CD1c-positive myeloid dendritic cell (primary cell): ENCODE results near the gene TRMO.
A peak's percentile ranks its signal among the peaks of the same experiment; 100 is the strongest.

Source experiments
- DNase-seq: peaks from one replicate; pipeline ENCODE4 v3.0.0-alpha.2; 2016; ENCODE audit errors: extremely low spot score

The TRMO gene

GRCh38 chr9:97938081-97938644 is 15.9 kb upstream of the TRMO start, which contains the start of gene HEMGN:
HEMGN (minus strand) TSS chr9:97938172; CDS start chr9:97938136, 36 bp downstream.
- no peak for DNase-seq

GRCh38 chr9:97936998-97937397 is 14.7 kb upstream of the TRMO start:
- DNase-seq = no peak

- no peak for DNase-seq
Observed at GRCh38 chr9:97935276-97935675, 13.0 kb upstream of the TRMO start.

GRCh38 chr9:97934321-97935115 is 12.2 kb upstream of the TRMO start:
- DNase-seq = no peak

- no peak for DNase-seq
Observed at GRCh38 chr9:97933297-97933998, 11.1 kb upstream of the TRMO start.

- no peak for DNase-seq
Observed at GRCh38 chr9:97930972-97931371, 8.7 kb upstream of the TRMO start.

GRCh38 chr9:97928986-97929604 is 6.8 kb upstream of the TRMO start:
- no peak for DNase-seq

- DNase-seq = no peak
Observed at GRCh38 chr9:97925497-97926334, 3.4 kb upstream of the TRMO start.

GRCh38 chr9:97924386-97924785 is 2.1 kb upstream of the TRMO start:
- DNase-seq = peak; percentile 52

GRCh38 chr9:97923529-97924108 is 1.3 kb upstream of the TRMO start:
- peak; percentile 84 for DNase-seq

- DNase-seq = no peak
Observed at GRCh38 chr9:97919217-97919813, 3.0 kb downstream of the TRMO start.

- no peak for DNase-seq
Observed at GRCh38 chr9:97918611-97919010, 3.7 kb downstream of the TRMO start.

GRCh38 chr9:97911970-97912369 is 10.3 kb downstream of the TRMO start:
- no peak for DNase-seq

GRCh38 chr9:97911528-97911927 is 10.8 kb downstream of the TRMO start:
- DNase-seq = no peak

- no peak for DNase-seq
Observed at GRCh38 chr9:97910357-97910756, 11.9 kb downstream of the TRMO start.

- peak; percentile 83 for DNase-seq
Observed at GRCh38 chr9:97908705-97909104, 13.6 kb downstream of the TRMO start.

GRCh38 chr9:97907632-97908031 is 14.7 kb downstream of the TRMO start:
- no peak for DNase-seq

GRCh38 chr9:97907046-97907445 is 15.3 kb downstream of the TRMO start:
- DNase-seq = peak; percentile 69

- DNase-seq = peak; percentile 88
Observed at GRCh38 chr9:97906236-97906831, 16.0 kb downstream of the TRMO start.

GRCh38 chr9:97905228-97905627 is 17.1 kb downstream of the TRMO start:
- peak; percentile 70 for DNase-seq
